Measurements from ENCODE around the gene NDUFA1.

GRCh38 chrX:119885554-119886428, 14.2 kb downstream of the NDUFA1 start:
- TF ChIP-seq POLR2A (IDR thresholded peaks at IDR 0.05) (no peak), CTCF (IDR thresholded peaks at IDR 0.05) (no peak)
